H54 (cell line): ENCODE data around the gene RASL10A.
A peak's percentile ranks its signal among the peaks of the same experiment; 100 is the strongest.

Experiments used
- DNase-seq: peaks from one replicate; pipeline ENCODE4 v3.0.0; 2011; ENCODE audit warnings: low spot score, mixed read lengths; ENCODE audit not compliant: insufficient read length
- FAIRE-seq: peaks from 3 replicates; lab custom pipeline; 2011; peaks lifted over from hg19 to GRCh38; lab: Jason Lieb, UNC
- POLR2A ChIP-seq: IDR thresholded peaks from 2 replicates; pipeline ENCODE4 v1.6.1; 2011; ENCODE audit warnings: low read depth, mild to moderate bottlenecking, low read length

RASL10A gene

DNA sequence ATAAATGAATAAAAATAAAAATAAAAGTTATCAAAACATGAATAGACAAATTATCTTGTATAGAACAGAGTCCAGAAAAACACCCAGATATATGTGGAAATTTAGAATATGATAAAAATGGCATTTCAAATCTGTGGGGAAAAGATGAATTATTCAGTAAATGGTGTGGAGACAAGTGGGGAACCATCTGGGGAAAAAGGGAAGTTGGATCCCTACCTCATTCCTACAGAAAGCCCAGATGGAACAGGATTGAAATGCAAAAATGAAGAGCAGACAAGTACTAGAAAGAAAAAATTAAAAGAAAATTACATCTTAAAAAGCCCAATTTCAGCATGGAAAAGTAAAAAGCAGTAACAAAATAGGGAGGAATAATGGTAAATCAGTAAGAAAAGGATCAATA is 8.1 kb upstream of the RASL10A start:
- FAIRE-seq (no peak), DNase-seq (no peak)

DNA sequence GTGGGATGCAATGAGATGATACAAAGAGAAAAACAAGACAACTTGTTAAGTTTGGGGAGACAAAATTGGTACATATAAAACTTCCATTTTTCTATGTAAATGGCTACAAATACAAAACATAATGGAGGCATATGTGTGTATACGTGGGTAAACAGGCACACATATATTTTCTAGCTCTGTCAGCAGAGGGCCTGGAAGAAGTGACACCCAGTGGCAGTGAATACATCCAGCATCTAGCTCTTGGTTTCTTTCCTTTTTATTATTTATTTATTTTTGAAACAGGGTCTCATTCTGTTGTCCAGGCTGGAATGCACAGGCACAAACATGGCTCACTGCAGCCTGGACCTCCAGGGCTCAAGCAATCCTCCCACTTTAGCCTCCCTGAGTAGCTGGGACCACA is 5.0 kb upstream of the RASL10A start:
- TF ChIP-seq POLR2A = no peak
- FAIRE-seq (no peak), DNase-seq (no peak)

More for the DNA sequence above, 8.1 kb upstream of the RASL10A start:
- TF ChIP-seq POLR2A = no peak

DNA sequence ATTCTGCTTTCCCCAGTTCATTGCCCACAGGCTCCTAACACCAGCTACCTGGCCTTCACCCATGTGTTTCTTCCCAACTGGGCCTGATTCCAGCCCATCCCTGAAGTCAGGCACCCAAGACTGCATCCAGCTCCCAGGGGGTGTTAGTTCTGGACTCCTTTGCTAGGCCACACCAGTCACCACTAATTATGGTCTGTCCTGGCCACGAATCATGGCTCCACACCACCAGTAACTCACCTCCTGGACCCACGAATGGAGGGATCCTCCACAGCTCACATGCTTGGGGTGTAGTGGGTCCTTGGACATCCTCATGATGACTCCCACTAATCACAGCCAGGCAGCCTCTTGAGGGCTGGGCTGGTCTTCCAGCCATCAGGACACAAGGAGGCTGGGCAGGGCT is 3.6 kb upstream of the RASL10A start:
- DNase-seq = no peak
- no peak for TF ChIP-seq POLR2A
- no peak for FAIRE-seq

DNA sequence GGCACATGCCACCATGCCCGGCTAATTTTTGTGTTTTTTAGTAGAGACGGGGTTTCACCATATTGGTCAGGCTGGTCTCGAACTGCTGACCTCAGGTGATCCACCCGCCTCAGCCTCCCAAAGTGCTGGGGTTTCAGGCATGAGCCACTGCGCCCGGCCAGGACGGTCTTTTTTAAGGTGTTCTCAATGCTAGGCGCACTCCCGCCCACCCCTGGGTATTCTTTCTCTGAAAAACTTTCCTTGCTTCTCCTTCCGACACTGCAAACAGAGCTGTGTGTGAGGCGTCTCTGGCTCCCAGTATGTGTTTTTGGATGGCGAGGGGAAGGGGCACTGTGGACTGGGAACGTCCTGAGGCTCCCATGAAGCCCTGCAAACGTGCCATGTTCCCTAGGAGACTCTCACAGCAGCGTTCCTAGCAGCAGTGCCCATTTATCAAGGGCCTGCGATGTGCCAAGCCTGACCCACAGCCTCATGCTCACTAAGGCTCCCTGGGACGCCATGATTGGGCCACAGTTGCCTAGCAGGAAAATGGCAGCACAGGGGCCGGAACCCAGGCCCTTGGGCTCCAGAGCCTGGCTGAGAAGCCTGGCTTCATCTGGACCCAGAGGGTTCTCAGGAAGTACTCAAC is 2.4 kb upstream of the RASL10A start:
- DNase-seq = no peak
- no peak for FAIRE-seq
- TF ChIP-seq POLR2A = no peak

DNA sequence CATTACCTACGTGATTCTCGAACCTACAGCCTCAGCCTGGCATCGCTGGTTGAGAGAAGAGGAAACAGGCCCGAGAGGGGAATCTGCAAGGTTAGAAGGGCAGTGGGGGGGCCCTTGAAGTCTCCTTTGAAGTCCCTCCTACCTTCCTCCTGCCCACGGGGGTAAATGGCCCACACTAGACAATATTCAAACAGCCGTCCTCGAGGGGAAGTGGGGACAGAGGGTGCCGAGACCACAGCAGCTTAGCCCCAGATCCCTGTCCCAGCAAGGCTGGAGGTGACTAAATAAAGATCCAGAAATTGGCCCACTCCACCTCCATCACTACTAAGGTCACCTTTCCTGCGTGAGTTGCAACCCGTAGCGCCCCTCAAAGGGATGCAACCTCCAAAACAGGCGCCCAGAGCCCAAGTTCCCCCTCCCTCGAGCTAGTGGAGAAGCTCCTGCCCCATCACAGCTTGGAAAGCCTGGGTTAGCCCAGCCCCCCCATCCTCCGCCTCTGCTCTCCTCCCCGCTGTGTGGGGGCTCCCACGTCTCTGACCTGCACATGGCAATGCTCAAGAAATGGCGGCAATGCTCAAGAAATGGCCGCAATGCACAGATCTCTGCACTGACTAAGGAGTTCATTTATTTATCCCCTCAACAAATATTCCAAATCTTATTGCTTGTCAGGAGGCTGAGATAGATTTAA is 788 bp upstream of the RASL10A start:
- DNase-seq (no peak), FAIRE-seq (no peak)
- no peak for TF ChIP-seq POLR2A

DNA sequence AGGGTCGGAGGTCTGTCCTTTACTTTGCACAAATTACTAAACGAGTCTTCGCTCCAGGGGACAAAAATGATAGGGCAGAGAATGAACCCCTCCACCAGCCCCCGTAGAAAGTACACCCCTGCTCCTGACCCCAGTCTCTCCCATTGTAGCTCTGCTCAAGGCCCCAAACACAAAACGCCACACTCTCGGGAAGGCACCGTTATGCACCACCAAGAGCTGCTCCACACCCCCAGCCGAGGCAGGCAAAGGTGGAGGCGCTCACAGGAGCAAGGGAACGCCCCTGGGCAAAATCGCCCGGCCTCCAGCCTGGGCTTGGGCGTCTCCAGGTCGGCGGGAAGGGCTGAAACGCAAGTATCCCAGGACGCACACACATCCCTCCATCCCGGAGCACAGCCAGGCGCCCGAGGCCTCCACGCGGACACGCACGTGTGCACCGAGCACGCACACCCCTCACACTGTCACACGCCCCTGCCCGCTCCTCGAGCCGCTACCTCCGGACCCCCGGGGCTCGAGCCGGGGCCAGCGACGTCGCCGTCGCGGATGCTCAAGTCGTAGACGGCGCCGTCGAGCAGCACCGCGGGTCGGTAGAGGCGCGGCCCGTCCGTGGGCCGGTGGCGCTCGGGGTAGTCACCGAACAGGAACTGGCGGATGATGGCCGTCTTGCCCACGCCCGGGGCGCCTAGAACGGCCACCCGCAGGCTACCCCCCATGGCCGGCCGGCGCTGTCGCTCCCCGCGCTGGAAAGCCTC is 786 bp downstream of the RASL10A start:
- no peak for FAIRE-seq
- DNase-seq = no peak
- TF ChIP-seq POLR2A = no peak

DNA sequence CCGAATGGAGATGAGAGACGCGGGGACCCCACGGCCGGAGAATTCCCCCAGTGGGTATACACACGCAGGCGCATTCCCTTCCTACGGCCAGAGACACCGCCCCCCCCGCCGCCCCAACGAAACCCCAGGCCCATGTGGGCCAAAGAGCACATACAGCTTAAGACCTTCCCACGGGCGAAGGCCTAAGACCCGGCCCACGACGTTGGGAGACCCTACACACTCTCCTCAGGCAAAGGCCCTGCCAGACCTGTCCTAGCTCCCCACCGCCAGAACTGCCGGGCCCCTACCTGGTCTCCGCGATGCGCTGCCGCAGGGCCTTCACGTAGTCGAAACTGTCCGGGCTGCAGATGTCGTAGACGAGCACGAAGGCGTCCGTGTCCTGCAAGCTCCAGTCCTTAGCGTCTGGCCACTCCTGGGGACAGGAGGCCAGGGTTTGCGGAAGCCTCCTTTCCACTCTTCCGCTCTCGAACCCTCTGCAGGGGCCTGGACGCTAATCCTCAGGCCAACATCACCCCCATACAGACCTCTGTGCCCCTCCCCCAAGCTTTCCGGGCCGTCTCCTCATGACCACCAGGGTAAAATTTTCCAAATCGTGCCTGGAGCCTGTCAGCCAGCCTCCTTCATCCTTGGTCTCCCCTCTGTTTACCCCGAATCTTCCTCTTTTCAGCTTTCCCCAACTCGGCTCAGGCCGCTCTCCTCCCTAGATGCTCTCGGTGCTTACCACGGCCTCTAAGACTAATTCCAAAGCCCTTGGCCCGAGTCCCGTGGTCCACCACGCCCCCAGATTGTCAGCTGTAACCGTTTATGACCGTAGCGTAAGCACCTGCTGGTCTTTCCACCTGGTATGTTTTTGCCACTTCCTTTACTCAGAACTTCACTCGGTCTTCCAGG is 1.7 kb downstream of the RASL10A start:
- no peak for TF ChIP-seq POLR2A
- no peak for FAIRE-seq
- no peak for DNase-seq

DNA sequence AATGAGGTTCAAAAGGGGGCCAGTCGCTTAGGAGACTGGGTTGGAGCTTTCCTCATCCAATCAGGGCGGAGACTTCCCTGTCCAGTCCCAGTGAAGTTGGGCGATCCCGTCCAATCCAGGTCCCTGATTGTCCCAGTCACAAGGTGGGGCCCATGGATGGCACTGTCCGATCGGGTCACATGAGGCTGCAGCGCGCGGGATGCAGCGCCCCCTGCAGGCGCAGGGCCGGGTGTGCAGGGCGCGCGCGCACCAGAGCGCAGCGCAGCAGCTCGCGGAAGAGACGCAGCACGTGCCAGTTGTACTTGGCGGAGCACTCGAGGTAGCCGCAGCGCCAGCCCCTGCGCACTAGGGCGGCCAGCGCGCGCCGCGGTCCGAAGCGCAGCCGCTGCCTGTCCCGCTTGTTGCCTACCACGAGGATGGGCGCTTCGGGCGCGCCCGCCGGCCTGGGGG is 2.3 kb downstream of the RASL10A start:
- DNase-seq (no peak), FAIRE-seq (no peak)
- TF ChIP-seq POLR2A = no peak

DNA sequence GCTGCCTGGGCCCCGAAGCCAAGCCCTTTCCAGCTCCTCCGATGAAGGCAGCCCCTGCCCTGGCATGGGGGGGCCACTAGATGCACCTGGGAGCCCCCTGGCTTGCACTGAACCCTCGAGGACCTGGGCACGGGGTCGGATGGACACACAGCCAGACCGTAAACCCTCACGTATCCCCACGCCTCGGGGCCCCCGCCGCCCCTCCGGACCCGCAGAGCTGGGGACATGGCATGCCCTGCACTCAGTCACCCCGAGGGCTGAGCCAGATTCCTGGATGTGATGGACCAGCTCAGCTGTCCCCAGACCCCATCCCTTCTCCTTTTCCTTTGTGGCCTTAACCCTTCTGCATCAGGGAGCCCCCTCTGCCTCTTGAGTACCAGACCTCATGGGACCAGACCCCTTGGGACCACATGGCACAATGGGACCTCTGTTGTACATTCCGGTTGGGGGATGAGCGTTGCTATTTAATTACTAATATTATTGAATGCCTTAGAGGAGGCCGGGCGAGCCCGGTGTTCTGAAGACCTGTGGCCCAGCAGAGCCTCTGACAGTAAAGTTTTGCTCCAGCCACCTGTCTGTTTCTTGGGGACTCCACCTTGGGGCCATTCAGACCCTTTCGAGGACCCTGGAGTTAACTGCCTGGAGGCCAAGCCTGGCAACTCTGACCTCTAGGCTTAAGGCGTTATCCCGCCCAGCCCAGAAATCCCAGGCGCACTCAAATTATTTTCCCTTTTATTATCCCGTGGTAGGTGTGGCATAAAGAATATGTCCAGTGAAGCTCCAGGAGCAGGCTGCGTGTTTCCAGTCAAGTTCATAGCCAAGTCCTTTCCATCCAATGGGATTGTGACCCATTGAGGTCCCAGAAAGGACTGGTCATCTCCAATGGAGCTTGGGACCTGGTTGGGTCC is 3.0 kb downstream of the RASL10A start:
- no peak for DNase-seq
- no peak for TF ChIP-seq POLR2A
- no peak for FAIRE-seq

DNA sequence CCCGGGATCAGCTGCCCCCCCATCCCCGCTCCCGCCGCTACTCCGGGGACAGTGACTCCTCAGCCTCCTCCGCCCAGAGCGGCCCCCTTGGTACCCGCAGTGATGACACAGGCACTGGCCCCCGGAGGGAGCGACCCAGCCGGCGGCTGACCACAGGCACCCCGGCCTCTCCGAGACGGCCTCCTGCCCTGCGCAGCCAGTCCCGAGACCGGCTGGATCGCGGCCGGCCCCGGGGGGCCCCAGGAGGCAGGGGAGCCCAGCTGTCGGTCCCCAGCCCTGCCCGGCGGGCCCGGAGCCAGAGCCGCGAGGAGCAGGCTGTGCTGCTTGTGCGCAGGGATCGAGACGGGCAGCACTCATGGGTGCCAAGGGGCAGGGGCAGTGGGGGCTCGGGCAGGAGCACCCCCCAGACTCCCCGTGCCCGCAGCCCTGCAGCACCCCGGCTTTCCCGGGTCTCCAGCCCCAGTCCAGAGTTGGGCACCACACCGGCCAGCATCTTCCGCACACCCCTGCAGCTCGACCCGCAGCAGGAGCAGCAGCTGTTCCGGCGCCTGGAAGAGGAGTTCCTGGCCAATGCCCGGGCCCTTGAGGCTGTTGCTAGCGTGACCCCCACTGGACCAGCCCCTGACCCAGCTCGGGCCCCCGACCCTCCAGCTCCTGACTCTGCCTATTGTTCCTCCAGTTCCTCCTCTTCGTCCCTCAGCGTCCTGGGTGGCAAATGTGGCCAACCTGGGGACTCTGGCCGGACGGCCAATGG is 3.9 kb downstream of the RASL10A start:
- no peak for TF ChIP-seq POLR2A
- DNase-seq (no peak), FAIRE-seq (no peak)

DNA sequence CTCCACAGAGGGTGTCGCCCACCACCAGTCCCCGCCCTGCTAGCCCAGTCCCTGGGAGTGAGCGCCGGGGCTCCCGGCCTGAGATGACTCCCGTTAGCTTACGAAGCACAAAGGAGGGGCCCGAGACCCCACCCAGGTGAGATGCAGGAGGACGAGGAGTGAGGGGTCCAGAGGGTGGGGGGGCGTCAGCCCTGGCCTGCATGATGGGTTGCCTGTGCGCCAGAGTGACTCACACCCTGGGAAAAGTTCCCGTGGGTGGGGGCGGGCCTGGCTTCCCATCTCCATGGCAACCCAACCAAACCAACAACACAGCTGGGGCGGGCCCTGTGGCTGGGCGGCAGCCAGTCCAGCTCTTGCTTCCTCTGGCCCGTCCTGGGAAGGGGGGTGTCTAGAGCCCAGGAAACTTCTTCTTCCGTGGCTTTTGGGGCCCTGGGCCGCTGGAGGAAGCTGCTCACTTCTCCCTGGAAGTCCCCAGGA is 4.6 kb downstream of the RASL10A start:
- TF ChIP-seq POLR2A = no peak
- FAIRE-seq = peak; percentile 52
- peak; percentile 93 for DNase-seq
